Myocyte (in vitro differentiated cells): ENCODE data around the gene MSRB1. TPM values are rescaled to one million over a fixed set of nuclear protein-coding genes. Genes with fewer than 3 reads are reported as not detected.
"Not testable (repeated sequence)": the region's sequence is repeated elsewhere in the genome, so short reads cannot be mapped to it uniquely, and the experiment has no call there.

ENCODE experiments used
- DNase-seq: peaks from one replicate; pipeline ENCODE4 v3.0.0-alpha.2; 2012; ENCODE audit warnings: low read depth
- total RNA-seq: library from RNA; depleted of rRNA; stranded (reverse); fragments of >200 nt; gene quantifications from 2 replicates; pipeline ENCODE4 v1.2.3, GENCODE V29; 2014

Gene MSRB1
- total RNA-seq, 1 donor from 2014 or later, result 23.2 TPM

DNA sequence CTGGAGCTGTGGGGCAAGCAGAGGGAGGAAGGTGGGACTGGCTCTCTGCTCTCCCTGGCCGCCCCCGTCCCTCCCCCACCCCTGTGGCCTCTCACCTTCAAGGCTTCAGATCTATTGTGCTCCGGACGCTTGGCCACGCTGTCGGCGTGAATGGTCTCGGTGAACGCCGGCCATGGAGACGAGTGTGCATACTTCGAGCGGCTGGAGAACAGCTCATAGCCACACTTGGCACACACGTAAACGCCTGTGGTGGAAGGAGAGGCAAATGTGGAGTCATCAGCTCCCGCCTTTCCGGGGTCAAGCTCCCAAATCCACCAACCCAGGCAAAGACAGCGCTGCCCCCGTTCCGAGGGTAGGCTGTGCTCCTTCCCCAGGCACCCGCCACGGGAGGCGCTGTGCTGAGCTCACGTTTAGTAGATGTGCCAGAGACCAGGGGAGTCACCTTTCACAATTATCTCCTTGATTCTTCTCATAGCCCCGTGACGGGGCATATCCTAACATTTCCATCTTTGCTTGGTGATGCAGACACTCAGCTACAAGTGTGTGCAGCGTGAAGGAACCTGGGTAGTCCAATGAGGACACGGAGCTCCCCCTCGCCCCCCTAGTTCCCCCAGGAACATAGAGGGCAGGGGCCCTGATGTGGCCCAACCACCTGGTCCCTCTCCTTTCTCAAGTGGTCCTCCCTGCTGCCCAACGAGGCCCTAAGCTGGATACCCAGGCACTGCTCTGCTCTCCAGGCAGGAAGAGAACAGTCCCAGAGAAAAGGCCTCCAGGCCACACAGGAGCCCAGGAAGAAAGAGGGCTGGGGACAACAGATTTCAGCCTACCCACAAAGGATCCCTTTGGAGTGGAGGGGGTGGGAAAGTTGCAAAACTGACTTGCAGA, 1.6 kb downstream of the MSRB1 start:
- no peak for DNase-seq

- DNase-seq, result peak; percentile 29
These were observed 2.5 kb downstream of the MSRB1 start for GRCh38 chr16:1940273-1941161.

DNA sequence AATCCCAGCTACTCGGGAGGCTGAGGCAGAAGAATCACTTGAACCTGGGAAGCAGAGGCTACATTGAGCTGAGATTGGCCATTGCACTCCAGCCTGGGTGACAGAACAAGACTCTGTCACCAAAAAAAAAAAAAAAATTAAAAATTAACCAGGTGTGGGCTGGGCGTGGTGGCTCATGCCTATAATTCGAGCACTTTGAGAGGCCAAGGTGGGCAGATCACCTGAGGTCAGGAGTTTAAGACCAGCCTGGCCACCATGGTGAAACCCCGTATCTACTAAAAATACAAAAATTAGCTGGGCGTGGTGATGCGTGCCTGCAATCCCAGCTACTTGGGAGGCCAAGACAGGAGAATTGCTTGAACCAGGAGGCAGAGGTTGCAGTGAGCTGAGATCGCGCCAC, 3.2 kb downstream of the MSRB1 start:
- not testable (repeated sequence) for DNase-seq

DNA sequence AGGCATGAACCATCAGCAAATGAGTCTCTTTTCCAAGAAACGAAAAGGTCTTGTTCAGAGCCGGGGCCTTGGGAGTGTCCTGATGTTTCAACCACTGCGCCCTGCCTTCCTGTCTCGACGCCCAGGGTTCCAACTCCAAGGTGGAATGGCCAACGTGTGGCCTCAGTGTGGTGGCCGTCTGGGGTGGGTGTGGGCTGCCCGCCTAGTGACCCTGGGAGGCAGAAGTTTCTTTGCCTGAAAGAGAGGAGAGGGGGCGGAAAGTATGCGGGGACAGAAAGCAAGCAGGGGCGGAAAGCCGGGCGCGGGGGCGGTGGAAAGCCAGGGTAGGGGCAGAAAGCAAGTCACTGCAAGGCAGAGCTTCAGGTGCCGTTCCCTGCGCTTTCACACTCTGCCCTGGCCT, 4.1 kb downstream of the MSRB1 start:
- no peak for DNase-seq

DNA sequence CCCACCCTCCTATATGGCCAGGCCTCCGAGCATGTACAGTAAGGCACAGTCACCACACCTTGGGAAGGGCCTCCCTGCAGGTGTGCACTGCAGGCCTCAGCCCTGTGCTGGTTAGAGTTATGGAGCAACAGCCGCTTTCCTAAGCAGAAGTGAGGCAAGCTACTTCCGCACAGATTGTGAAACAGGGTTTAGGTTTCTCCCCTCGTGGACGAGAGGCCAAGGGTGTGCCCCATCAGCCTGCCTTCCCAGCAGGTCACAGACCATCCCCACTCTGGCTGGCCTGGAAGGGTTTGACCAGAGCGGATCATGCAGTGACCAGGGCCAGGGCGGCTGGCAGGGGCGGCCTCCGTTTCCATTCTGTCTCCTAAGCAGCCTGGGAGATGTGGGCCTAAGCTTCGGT, 4.7 kb downstream of the MSRB1 start:
- no peak for DNase-seq

GRCh38 chr16:1936945-1937479, 6.0 kb downstream of the MSRB1 start:
- DNase-seq, result no peak

- DNase-seq, result no peak
These were observed 9.8 kb downstream of the MSRB1 start for GRCh38 chr16:1933097-1933661.

GRCh38 chr16:1932050-1933028, 10.7 kb downstream of the MSRB1 start:
- peak; percentile 41 for DNase-seq

DNA sequence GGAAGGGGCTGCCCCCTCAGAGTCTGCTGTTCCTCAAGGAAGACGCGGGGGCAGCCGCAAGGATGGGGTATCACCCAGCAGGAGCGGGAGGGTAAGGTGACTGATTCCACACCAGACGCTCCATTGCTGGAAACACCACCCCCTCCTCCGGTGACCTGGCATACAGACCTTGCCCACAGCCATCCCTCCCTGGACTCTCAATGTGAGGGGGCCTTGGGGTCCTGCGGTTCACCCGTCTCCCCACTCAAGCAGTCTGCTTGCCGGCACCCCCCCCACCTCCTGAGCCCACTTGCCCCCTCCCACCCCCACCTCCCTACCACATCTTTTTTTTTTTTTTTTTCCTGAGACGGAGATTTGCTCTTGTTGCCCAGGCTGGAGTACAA, 12.7 kb downstream of the MSRB1 start:
- DNase-seq, result no peak

DNA sequence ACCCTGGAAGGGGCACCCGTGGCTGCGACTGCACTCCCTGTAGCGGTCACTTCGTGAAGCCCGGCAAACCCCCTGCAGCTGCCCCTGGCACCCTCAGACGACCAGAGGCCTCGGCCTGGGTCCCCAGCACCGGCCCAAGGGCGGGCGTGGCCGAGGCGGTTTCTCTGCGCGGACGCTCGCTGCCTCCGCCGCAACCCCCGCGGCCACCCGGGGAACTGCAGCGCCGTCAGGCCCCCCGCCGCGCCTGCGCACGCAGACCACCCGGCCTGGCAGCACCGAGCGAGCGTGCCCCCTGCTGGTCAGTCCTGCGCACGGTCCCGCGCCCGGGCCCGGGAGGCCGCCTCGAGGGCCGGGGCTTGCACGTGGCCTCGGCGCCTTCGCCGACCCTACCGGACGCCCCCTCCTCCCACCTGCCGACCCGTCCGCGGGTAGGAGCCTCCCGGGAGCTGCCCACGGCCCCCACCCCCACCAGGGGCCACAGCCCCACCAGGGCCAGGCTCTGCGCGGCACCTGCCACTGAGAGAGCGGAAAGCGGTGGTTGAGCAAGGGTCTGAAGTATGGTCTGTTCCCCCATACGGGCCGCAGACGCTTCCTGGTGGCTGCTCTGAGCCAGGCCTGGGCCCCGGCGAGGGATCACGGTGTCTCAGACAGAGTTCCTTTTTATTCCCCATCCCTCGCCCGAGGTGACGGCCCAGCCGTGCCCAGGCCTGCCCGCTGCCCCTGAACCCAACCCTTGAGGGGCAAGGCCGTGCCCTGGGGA, 13.2 kb downstream of the MSRB1 start:
- peak; percentile 82 for DNase-seq

DNA sequence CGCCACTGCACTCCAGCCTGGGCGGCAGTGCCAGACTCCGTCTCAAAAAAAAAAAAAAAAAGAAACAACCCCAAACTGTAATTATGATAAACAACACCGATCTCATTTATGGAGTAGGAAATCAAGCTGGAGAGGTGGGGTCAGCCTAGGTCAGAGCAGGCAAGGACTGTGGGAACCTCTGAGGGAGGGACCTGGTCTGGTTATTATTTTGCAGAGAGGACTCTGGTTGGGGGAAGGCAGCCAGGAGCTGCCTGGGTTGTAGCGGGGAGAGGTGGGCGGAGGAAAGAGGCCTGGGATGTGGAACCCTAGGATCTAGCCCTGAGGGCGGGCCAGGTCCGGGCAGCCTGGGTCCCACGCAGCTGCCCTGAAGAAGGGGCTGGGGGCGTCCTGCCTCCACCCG, 13.9 kb downstream of the MSRB1 start:
- DNase-seq, result peak; percentile 39

DNA sequence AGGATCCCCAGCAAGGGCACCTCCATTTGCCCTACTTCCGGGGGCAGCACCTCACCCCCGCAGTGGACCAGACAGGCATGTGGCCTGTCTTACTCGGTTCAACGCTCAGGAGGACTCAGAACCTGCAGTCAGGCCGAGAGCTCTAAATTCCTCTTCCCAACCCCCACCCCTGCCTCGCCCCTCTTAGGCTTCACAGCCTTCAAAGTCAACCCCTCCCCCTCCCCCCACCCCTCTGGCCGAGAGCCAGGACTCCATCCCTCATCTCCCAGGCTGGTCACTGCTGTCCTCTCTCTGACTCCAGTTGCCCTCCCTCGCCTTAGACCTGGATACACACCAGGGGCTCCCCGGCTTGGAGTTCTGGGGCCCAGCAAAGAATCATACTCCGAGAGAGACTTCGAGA, 16.7 kb downstream of the MSRB1 start:
- DNase-seq, result no peak

- no peak for DNase-seq
These were observed 18.9 kb downstream of the MSRB1 start for GRCh38 chr16:1924095-1924494.

DNA sequence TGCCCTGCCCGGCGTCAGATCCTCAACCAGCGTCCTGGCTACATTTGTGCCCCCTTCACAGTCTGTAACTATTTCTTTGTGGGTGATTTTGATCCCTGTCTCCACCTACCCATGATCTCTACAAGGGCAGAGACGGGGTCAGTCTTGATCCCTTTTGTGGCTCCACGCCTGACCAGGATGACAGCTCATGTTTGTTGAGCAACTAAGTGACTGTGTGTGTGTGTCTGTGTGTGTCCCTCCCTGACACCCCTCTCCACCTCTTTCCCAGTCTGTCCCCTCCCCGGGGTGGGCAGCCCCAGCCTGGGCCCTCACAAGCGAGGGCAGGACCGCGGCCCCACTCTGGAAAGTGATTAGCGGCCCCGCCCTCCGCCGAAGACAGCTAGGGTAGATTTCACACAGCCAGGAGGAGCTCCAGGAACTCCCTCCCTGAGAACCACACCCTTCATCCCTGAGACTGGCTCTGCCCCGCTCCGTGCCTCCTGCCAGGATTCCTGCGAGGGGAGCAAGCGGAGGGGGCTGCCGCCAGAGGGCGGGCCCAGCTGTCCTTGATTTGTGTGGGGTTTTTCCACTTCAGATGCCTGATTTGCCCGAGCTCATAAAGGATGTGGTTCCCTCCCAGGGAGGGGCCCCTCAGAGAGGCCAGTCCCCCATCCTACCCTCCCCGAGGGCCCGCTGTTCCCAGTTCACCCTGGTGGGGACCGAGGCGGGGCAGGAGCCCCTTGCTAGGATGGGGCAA, 19.5 kb downstream of the MSRB1 start:
- DNase-seq, result peak; percentile 53

- DNase-seq, result no peak
These were observed 20.6 kb downstream of the MSRB1 start for GRCh38 chr16:1922357-1922756.

- DNase-seq, result no peak
These were observed 22.2 kb downstream of the MSRB1 start for GRCh38 chr16:1920727-1921171.

DNA sequence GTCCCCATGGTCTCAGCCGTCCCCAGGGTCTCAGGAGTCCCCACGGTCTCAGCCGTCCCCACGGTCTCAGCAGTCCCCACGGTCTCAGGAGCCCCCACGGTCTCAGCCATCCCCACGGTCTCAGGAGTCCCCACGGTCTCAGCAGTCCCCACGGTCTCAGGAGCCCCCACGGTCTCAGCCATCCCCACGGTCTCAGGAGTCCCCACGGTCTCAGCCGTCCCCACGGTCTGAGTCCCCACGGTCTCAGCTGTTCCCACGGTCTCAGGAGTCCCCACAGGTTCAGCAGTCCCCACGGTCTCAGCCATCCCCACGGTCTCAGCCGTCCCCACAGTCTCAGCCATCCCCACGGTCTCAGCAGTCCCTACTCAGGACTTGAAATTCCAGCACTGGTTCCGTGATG, 22.9 kb downstream of the MSRB1 start:
- not testable (repeated sequence) for DNase-seq

- no peak for DNase-seq
These were observed 23.5 kb downstream of the MSRB1 start for GRCh38 chr16:1919327-1919998.
